Heart left ventricle (tissue), 16 donors: ENCODE data around the gene C12orf57. TPM values are rescaled to one million over a fixed set of nuclear protein-coding genes. Genes with fewer than 3 reads are reported as not detected.
A peak's percentile ranks its signal among the peaks of the same experiment; 100 is the strongest.

Experiments
- ATAC-seq, 4 donors: fragments of 200-7000 bp; cut with Tn5 transposase; one replicate each; pipeline ENCODE4 v1.9.1; 2020 to 2022; ENCODE audit warnings: moderate library complexity in 4 of 4, mild to moderate bottlenecking in 3 of 4, moderate number of reproducible peaks in 1 of 4
- DNase-seq, 5 donors: peaks; one replicate each; pipeline ENCODE4 v3.0.0-alpha.2; 2020
- H3K27ac ChIP-seq, 12 donors: fragments of 200-600 bp; sonication (generic) in 4 of 12; one replicate each; pipeline versions ENCODE4 v1.5.0 to v1.8.0; 2016 to 2022; ENCODE audit warnings: mild to moderate bottlenecking in 2 of 12
- H3K27me3 ChIP-seq, 9 donors: fragments of 200-600 bp; sonication (generic) in 2 of 9; one replicate each; pipeline versions ENCODE4 v1.5.1 to v1.8.0; 2016 to 2022; ENCODE audit warnings: mild to moderate bottlenecking in 3 of 9
- H3K36me3 ChIP-seq, 9 donors: fragments of 200-600 bp; sonication (generic) in 2 of 9; one replicate each; pipeline versions ENCODE4 v1.5.0 to v1.8.0; 2018 to 2022; ENCODE audit warnings: mild to moderate bottlenecking in 2 of 9
- H3K4me1 ChIP-seq, 12 donors: fragments of 200-600 bp; sonication (generic) in 4 of 12; one replicate each; pipeline versions ENCODE4 v1.5.0 to v1.8.0; 2016 to 2022; ENCODE audit warnings: mild to moderate bottlenecking in 3 of 12
- H3K4me3 ChIP-seq, 12 donors: fragments of 200-600 bp; sonication (generic) in 4 of 12; one replicate each; pipeline versions ENCODE4 v1.5.0 to v1.8.0; 2017 to 2022; ENCODE audit warnings: mild to moderate bottlenecking in 9 of 12, moderate library complexity in 4 of 12
- H3K9me3 ChIP-seq, 12 donors: fragments of 200-600 bp; sonication (generic) in 4 of 12; one replicate each; pipeline versions ENCODE4 v1.5.0 to v1.8.0; 2016 to 2022; ENCODE audit warnings: mild to moderate bottlenecking in 1 of 12
- CTCF ChIP-seq, 12 donors: fragments of 200-600 bp; sonication (generic) in 4 of 12; IDR thresholded peaks; one replicate each; pipeline versions ENCODE4 v1.5.0 to v1.8.0; 2018 to 2022; ENCODE audit warnings: antibody characterized with exemption in 12 of 12, mild to moderate bottlenecking in 5 of 12
- POLR2A ChIP-seq, 2 donors: fragments of 450-650 bp; IDR thresholded peaks; one replicate each; pipeline ENCODE4 v1.6.1; 2017; ENCODE audit warnings: antibody characterized with exemption in 2 of 2, mild to moderate bottlenecking in 2 of 2, moderate library complexity in 2 of 2
- WGBS, 4 donors: extraction: QIAGEN DNeasy Blood & Tissue Kit in 2 of 4; methylation state at CpG; one replicate each; pipeline versions ENCODE4 v1.1.5 to v1.1.7; 2013 to 2018; 5-methylcytosine and 5-hydroxymethylcytosine counted together
- intact Hi-C, 10 donors: fragments of 100-400 bp; cut with DNase I; formaldehyde crosslinking; loops; one replicate each; pipeline versions ENCODE4 v1.11.1 to v1.14.2; 2022
- polyA plus RNA-seq, 2 donors: library from polyadenylated mRNA; stranded (reverse); fragments of 200-250 nt; gene quantifications; one replicate each; pipeline ENCODE4 v1.2.3, GENCODE V29; 2013
- total RNA-seq, 9 donors: library from RNA; depleted of rRNA in 2 of 9; stranded (reverse); fragments of >200 nt in 2 of 9; fragmentation: NEBNext Ultra II Directional in 3 of 9; extraction: Animal tissue kit (Norgen Biotek cat#: 25700) in 3 of 9; gene quantifications; one replicate each; pipeline versions ENCODE4 v1.1.0 to v1.2.4, GENCODE V29; 2016 to 2023
- donor health status: ischemic (EF 13 %, LVEDD 7.1; RV severe dilation, severe dysfunction).
- donor health status: healthy with polysubstance abuse.
- donor health status: DM: no; HTN: yes; CAD: no.
- donor health status: DM: no; HTN: no; CAD: no.
- donor health status: ischemic (EF 25% LVEDD 6.9; RV normal size, moderate dysfunction).
- donor health status: ischemic (EF 25% LVEDD 5.7; RV mildly dilated, moderate dysfunction).
- donor health status: healthy.
- donor health status: DM: yes; HTN: yes; CAD: no.
- donor health status: ischemic (EF 35%, LVEDD 5.7; RV mildly dilated, moderate dysfunction).
- donor health status: nonischemic (EF 11% LVEDD 7.7; RV severe dilation, severe dysfunction).
- donor health status: DM: yes; HTN: yes; CAD: no.
- donor health status: PGD.
- donor health status: ischemic (EF 29% LVEDD 5.4; RV normal size, mild dysfunction).
- donor health status: nonischemic (EF 23%, LVEDD 6.1; RV moderate dilation, normal function).

Gene C12orf57
- total and polyA plus RNA-seq, 11 donors: 108 to 460 (median 187) TPM

- Histone ChIP-seq H3K36me3 (peaks cover 0 to 55% (median 0%) of the 10 kb centered on the region in 9 donors), H3K27ac (peak overlapping the region in 10 of 12 donors; percentile 71 to 97 (median 86)), H3K27me3 (no peaks in the 10 kb centered on the region), H3K9me3 (no peaks in the 10 kb centered on the region), H3K4me3 (peak overlapping the region in 1 of 12 donors; percentile 42), H3K4me1 (peaks cover 2 to 100% (median 48%) of the 10 kb centered on the region in 12 donors)
- intact Hi-C loops: no loop called here
- TF ChIP-seq POLR2A (IDR thresholded peaks at IDR 0.05) (no peak), CTCF (IDR thresholded peaks at IDR 0.05) (no peak)
- no peak for ATAC-seq
- 88 to 91% (median 90%) methylated on average over 26 to 28 of the region's 28 CpGs for WGBS, 4 donors
- peak in 1 of 5 donors; percentile 20 for DNase-seq
Measured at GRCh38 chr12:6957741-6958608, 14.2 kb downstream of the C12orf57 start.

- Histone ChIP-seq H3K27ac (peak overlapping the region; percentile 21 to 97 (median 83)), H3K9me3 (no peaks in the 10 kb centered on the region), H3K4me3 (peak overlapping the region in 7 of 12 donors; percentile 14 to 42 (median 24)), H3K36me3 (peaks cover 0 to 55% (median 0%) of the 10 kb centered on the region in 9 donors), H3K27me3 (no peaks in the 10 kb centered on the region), H3K4me1 (peaks cover 2 to 93% (median 42%) of the 10 kb centered on the region in 12 donors)
- ATAC-seq (no peak), DNase-seq (peak in 1 of 5 donors; percentile 20)
- intact Hi-C loops: no loop called here
- no peak for TF ChIP-seq POLR2A (IDR thresholded peaks at IDR 0.05)
- TF ChIP-seq CTCF (IDR thresholded peaks at IDR 0.05): no peak
- WGBS, 4 donors: 58 to 65% (median 60%) methylated on average over 10 of the region's 10 CpGs
Measured at GRCh38 chr12:6958609-6959057, 14.8 kb downstream of the C12orf57 start.

- Histone ChIP-seq H3K9me3 (no peaks in the 10 kb centered on the region), H3K27me3 (no peaks in the 10 kb centered on the region), H3K27ac (peak overlapping the region; percentile 21 to 97 (median 83)), H3K36me3 (peaks cover 0 to 55% (median 0%) of the 10 kb centered on the region in 9 donors), H3K4me3 (peak overlapping the region in 8 of 12 donors; percentile 9 to 42 (median 23)), H3K4me1 (peaks cover 2 to 87% (median 37%) of the 10 kb centered on the region in 12 donors)
- WGBS, 4 donors: 41 to 60% (median 52%) methylated on average over 19 to 24 of the region's 24 CpGs
- peak in 2 of 5 donors; percentile 54 to 64 for DNase-seq
- intact Hi-C loops: no loop called here
- TF ChIP-seq CTCF (IDR thresholded peaks at IDR 0.05) (no peak), POLR2A (IDR thresholded peaks at IDR 0.05) (peak in 1 of 2 donors; percentile 16)
- peak; percentile 8 to 68 (median 17) for ATAC-seq
Measured at GRCh38 chr12:6959058-6959804, 15.4 kb downstream of the C12orf57 start.
